WTC11 (cell line): ENCODE data around the gene GPC6. TPM values are rescaled to one million over a fixed set of nuclear protein-coding genes. Genes with fewer than 3 reads are reported as not detected.

ENCODE experiments used
- ATAC-seq: fragments of 200-7000 bp; cut with Tn5 transposase; 2 replicates; pipeline ENCODE4 v1.10.0; 2021; ENCODE audit warnings: mild to moderate bottlenecking, moderate library complexity
- CTCF ChIA-PET: fragments of 300-600 bp; sonication (Branson Sonifier 250); formaldehyde crosslinking; loops from one replicate; lab custom pipeline; 2021; ENCODE audit warnings: antibody characterized with exemption; lab: Charles Lee
- POLR2A ChIA-PET: fragments of 350-600 bp; sonication (Branson Sonifier 250); formaldehyde crosslinking; loops from one replicate; lab custom pipeline; 2021; ENCODE audit warnings: antibody characterized with exemption; lab: Charles Lee
- DNase-seq: peaks from one replicate; pipeline ENCODE4 v3.0.0; 2021; ENCODE audit warnings: low spot score
- H3K27ac Mint-ChIP-seq: 2 replicates; pipeline ENCODE4 v1.8.0; 2021; ENCODE audit warnings: mixed read lengths
- H3K27me3 Mint-ChIP-seq: 2 replicates; pipeline ENCODE4 v1.8.0; 2021; ENCODE audit warnings: low read depth, mild to moderate bottlenecking, moderate library complexity, mixed read lengths
- H3K36me3 Mint-ChIP-seq: 2 replicates; pipeline ENCODE4 v1.8.0; 2021; ENCODE audit warnings: mixed read lengths
- H3K4me1 Mint-ChIP-seq: 2 replicates; pipeline ENCODE4 v1.8.0; 2022; ENCODE audit warnings: mixed read lengths
- H3K4me3 Mint-ChIP-seq: 2 replicates; pipeline ENCODE4 v1.8.0; 2021; ENCODE audit warnings: mild to moderate bottlenecking, moderate library complexity, mixed read lengths
- H3K9me3 Mint-ChIP-seq: 2 replicates; pipeline ENCODE4 v1.8.0; 2021; ENCODE audit warnings: mixed read lengths
- AFF4 ChIP-seq: sonication (generic); formaldehyde crosslinking; IDR thresholded peaks from 2 replicates; pipeline ENCODE4 v1.8.1; 2023; ENCODE audit warnings: mild to moderate bottlenecking, missing genetic modification reagents, borderline replicate concordance
- ATF2 ChIP-seq: sonication (generic); formaldehyde crosslinking; IDR thresholded peaks from 2 replicates; pipeline ENCODE4 v1.8.1; 2022; ENCODE audit warnings: low read depth, missing genetic modification reagents, borderline replicate concordance
- ERG ChIP-seq: fragments of 250-450 bp; sonication (Bioruptor Pico); IDR thresholded peaks from 2 replicates; pipeline ENCODE4 v1.8.0; 2021; ENCODE audit warnings: mild to moderate bottlenecking
- FOXP4 ChIP-seq: sonication (generic); formaldehyde crosslinking; IDR thresholded peaks from 2 replicates; pipeline ENCODE4 v1.8.0; 2022; ENCODE audit warnings: mild to moderate bottlenecking, missing genetic modification reagents
- HMGA2 ChIP-seq: fragments of 250-450 bp; sonication (Bioruptor Pico); IDR thresholded peaks from 2 replicates; pipeline ENCODE4 v1.4.0; 2021; ENCODE audit warnings: mild to moderate bottlenecking, moderate library complexity
- MXD4 ChIP-seq: fragments of 250-450 bp; sonication (Bioruptor Pico); IDR thresholded peaks from 2 replicates; pipeline ENCODE4 v1.8.0; 2021; ENCODE audit warnings: mild to moderate bottlenecking, moderate library complexity, borderline replicate concordance
- NFATC4 ChIP-seq: fragments of 250-450 bp; sonication (Bioruptor Pico); IDR thresholded peaks from 2 replicates; pipeline ENCODE4 v1.9.0; 2021; ENCODE audit warnings: mild to moderate bottlenecking
- NFYB ChIP-seq: sonication (generic); formaldehyde crosslinking; conservative IDR thresholded peaks from 2 replicates; pipeline ENCODE4 v1.8.0; 2022; ENCODE audit warnings: low read depth, missing genetic modification reagents
- RELA ChIP-seq: sonication (generic); formaldehyde crosslinking; IDR thresholded peaks from 2 replicates; pipeline ENCODE4 v1.8.1; 2022; ENCODE audit warnings: missing genetic modification reagents, mild to moderate bottlenecking, borderline replicate concordance
- RORB ChIP-seq: fragments of 250-450 bp; sonication (Bioruptor Pico); IDR thresholded peaks from 2 replicates; pipeline ENCODE4 v1.9.0; 2021; ENCODE audit warnings: mild to moderate bottlenecking
- SOX15 ChIP-seq: fragments of 250-450 bp; sonication (Bioruptor Pico); IDR thresholded peaks from 2 replicates; pipeline ENCODE4 v1.9.0; 2021; ENCODE audit warnings: mild to moderate bottlenecking
- ZNF138 ChIP-seq: sonication (generic); formaldehyde crosslinking; conservative IDR thresholded peaks from 2 replicates; pipeline ENCODE4 v1.8.1; 2022; ENCODE audit warnings: mild to moderate bottlenecking, moderate library complexity, missing genetic modification reagents
- ZNF232 ChIP-seq: sonication (generic); formaldehyde crosslinking; IDR thresholded peaks from 2 replicates; pipeline ENCODE4 v1.8.0; 2022; ENCODE audit warnings: mild to moderate bottlenecking, missing genetic modification reagents
- ZNF281 ChIP-seq: sonication (generic); formaldehyde crosslinking; IDR thresholded peaks from 2 replicates; pipeline ENCODE4 v1.8.0; 2023; ENCODE audit warnings: mild to moderate bottlenecking, missing genetic modification reagents
- ZNF512 ChIP-seq: sonication (generic); formaldehyde crosslinking; IDR thresholded peaks from 2 replicates; pipeline ENCODE4 v1.8.1; 2022; ENCODE audit warnings: missing genetic modification reagents, borderline replicate concordance
- total RNA-seq: library from RNA; stranded (reverse); gene quantifications from 3 replicates; pipeline ENCODE4 v1.2.3, GENCODE V29; 2021
- TF ChIP-seq, protein P1 (sequence below): sonication (generic); formaldehyde crosslinking; conservative IDR thresholded peaks from 2 replicates; pipeline ENCODE4 v1.8.1; 2022; ENCODE audit warnings: mild to moderate bottlenecking, missing genetic modification reagents
- TF ChIP-seq, protein P2 (sequence below): sonication (generic); formaldehyde crosslinking; IDR thresholded peaks from 2 replicates; pipeline ENCODE4 v1.8.1; 2022; ENCODE audit warnings: mild to moderate bottlenecking, missing genetic modification reagents, moderate library complexity, borderline replicate concordance

The GPC6 gene
- total RNA-seq, 1 experiment from 2014 or later: 19.5 TPM

- TF ChIP-seq AFF4 (CRISPR knock-in tag) (no peak), ZNF281 (CRISPR knock-in tag) (no peak), NFYB (CRISPR knock-in tag) (no peak), MXD4 (CRISPR knock-in tag) (no peak), HMGA2 (CRISPR knock-in tag) (no peak)
Observed at GRCh38 chr13:93766719-93767118, 540.1 kb downstream of the GPC6 start (continued).

- DNase-seq: no peak
- ChIA-PET CTCF (no interaction called here), POLR2A (no interaction called here)
- no peak for TF ChIP-seq RELA (CRISPR knock-in tag)
- TF ChIP-seq, protein P1, sequence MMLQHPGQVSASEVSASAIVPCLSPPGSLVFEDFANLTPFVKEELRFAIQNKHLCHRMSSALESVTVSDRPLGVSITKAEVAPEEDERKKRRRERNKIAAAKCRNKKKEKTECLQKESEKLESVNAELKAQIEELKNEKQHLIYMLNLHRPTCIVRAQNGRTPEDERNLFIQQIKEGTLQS (CRISPR knock-in tag): no peak
- TF ChIP-seq, protein P2, sequence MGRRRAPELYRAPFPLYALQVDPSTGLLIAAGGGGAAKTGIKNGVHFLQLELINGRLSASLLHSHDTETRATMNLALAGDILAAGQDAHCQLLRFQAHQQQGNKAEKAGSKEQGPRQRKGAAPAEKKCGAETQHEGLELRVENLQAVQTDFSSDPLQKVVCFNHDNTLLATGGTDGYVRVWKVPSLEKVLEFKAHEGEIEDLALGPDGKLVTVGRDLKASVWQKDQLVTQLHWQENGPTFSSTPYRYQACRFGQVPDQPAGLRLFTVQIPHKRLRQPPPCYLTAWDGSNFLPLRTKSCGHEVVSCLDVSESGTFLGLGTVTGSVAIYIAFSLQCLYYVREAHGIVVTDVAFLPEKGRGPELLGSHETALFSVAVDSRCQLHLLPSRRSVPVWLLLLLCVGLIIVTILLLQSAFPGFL: no peak
- no peak for TF ChIP-seq ZNF232 (CRISPR knock-in tag)
- TF ChIP-seq SOX15 (CRISPR knock-in tag): no peak
- TF ChIP-seq FOXP4 (CRISPR knock-in tag): no peak
- no peak for TF ChIP-seq ZNF512 (CRISPR knock-in tag)
- TF ChIP-seq ZNF138 (CRISPR knock-in tag): no peak
- no peak for TF ChIP-seq ERG (CRISPR knock-in tag)
- no peak for TF ChIP-seq RORB (CRISPR knock-in tag)
- TF ChIP-seq NFATC4 (CRISPR knock-in tag): no peak
- TF ChIP-seq ATF2 (CRISPR knock-in tag): no peak
- H3K36me3 Mint-ChIP-seq: peaks cover 16% of the 10 kb centered on the region
- no peak overlapping the region for H3K27ac Mint-ChIP-seq
- peaks cover 18% of the 10 kb centered on the region for H3K9me3 Mint-ChIP-seq
- H3K4me1 Mint-ChIP-seq: peaks cover 8% of the 10 kb centered on the region
- ATAC-seq: no peak
- H3K27me3 Mint-ChIP-seq: no peaks in the 10 kb centered on the region
- no peak overlapping the region for H3K4me3 Mint-ChIP-seq
Observed at GRCh38 chr13:93767180-93767916, 540.7 kb downstream of the GPC6 start.
